GM21723 (cell line): Measurements from ENCODE around the gene UBE2L3.
"Not testable (repeated sequence)": the region's sequence is repeated elsewhere in the genome, so short reads cannot be mapped to it uniquely, and the experiment has no call there.

Experiments
- ATAC-seq: cut with Tn5 transposase; IDR thresholded peaks from one replicate; pipeline ENCODE4 v1.9.1; 2021; ENCODE audit warnings: mild to moderate bottlenecking, moderate library complexity; ENCODE audit not compliant: unreplicated experiment

The UBE2L3 gene

GRCh38 chr22:21570398-21570797, 2.9 kb downstream of the UBE2L3 start:
- ATAC-seq, result no peak

GRCh38 chr22:21571679-21572078, 4.2 kb downstream of the UBE2L3 start:
- ATAC-seq, result no peak

GRCh38 chr22:21573293-21573734, 5.8 kb downstream of the UBE2L3 start:
- no peak for ATAC-seq

GRCh38 chr22:21573750-21574494, 6.4 kb downstream of the UBE2L3 start:
- no peak for ATAC-seq

- no peak for ATAC-seq
Measured at GRCh38 chr22:21579474-21579851, 11.9 kb downstream of the UBE2L3 start.

GRCh38 chr22:21580623-21581007, 13.1 kb downstream of the UBE2L3 start:
- ATAC-seq, result not testable (repeated sequence)

GRCh38 chr22:21581009-21581713, 13.6 kb downstream of the UBE2L3 start:
- ATAC-seq, result not testable (repeated sequence)

GRCh38 chr22:21582801-21583740, 15.6 kb downstream of the UBE2L3 start:
- ATAC-seq, result no peak

GRCh38 chr22:21585389-21585788, 17.9 kb downstream of the UBE2L3 start:
- ATAC-seq, result no peak

GRCh38 chr22:21587803-21588611, 20.5 kb downstream of the UBE2L3 start:
- ATAC-seq, result peak; percentile 90

GRCh38 chr22:21589396-21589795, 21.9 kb downstream of the UBE2L3 start:
- no peak for ATAC-seq

GRCh38 chr22:21590809-21591641, 23.5 kb downstream of the UBE2L3 start:
- ATAC-seq, result no peak

- no peak for ATAC-seq
Measured at GRCh38 chr22:21591695-21592094, 24.2 kb downstream of the UBE2L3 start.

GRCh38 chr22:21592422-21592821, 24.9 kb downstream of the UBE2L3 start:
- ATAC-seq, result no peak

- no peak for ATAC-seq
Measured at GRCh38 chr22:21593406-21594232, 26.1 kb downstream of the UBE2L3 start.

- no peak for ATAC-seq
Measured at GRCh38 chr22:21594865-21595452, 27.4 kb downstream of the UBE2L3 start.

GRCh38 chr22:21596356-21597135, 29.0 kb downstream of the UBE2L3 start:
- not testable (repeated sequence) for ATAC-seq
